K562 (cell line): ENCODE results near the gene SLC5A2. TPM values are rescaled to one million over a fixed set of nuclear protein-coding genes. Genes with fewer than 3 reads are reported as not detected.
"Not testable (repeated sequence)": the region's sequence is repeated elsewhere in the genome, so short reads cannot be mapped to it uniquely, and the experiment has no call there.

Source experiments
- ATAC-seq: fragments of 200-7000 bp; cut with Tn5 transposase; 3 replicates; pipeline ENCODE4 v1.9.1; 2020; ENCODE audit warnings: moderate library complexity
- BruUV-seq: library from RNA; stranded (reverse); fragments of 400-500 nt; replicated peaks from 2 replicates; lab custom pipeline; 2021; lab: Mats Ljungman, UMichigan
- CTCF ChIA-PET: fragments of 300-600 bp; formaldehyde crosslinking; extraction: SDS; loops from one replicate; lab custom pipeline; 2021; ENCODE audit warnings: low intra/inter-chr PET ratio; lab: Yijun Ruan, JAX
- POLR2A ChIA-PET: fragments of 300-600, 350-650 bp; sonication (Branson Sonifier 250); formaldehyde crosslinking; extraction: SDS; loops from one replicate; lab custom pipeline; 2021; ENCODE audit warnings: antibody characterized with exemption, inconsistent platforms; lab: Yijun Ruan, JAX
- DNase-seq, 4 experiments: peaks; one replicate each; pipeline versions ENCODE4 v3.0.0 to v3.0.0-alpha.2; 2011 to 2018; ENCODE audit warnings: low spot score in 3 of 4, mixed read lengths in 3 of 4; ENCODE audit errors: extremely low read depth in 1 of 4
- FAIRE-seq: peaks from 2 replicates; lab custom pipeline; 2011; peaks lifted over from hg19 to GRCh38; lab: Jason Lieb, UNC
- H2AFZ ChIP-seq: 2 replicates; pipeline ENCODE4 v1.6.0; 2011; ENCODE audit warnings: low read depth, low read length, control low read depth, inconsistent platforms
- H3K27ac ChIP-seq: fragments of 200-600 bp; 3 replicates; pipeline ENCODE4 v1.8.0; 2011; ENCODE audit warnings: low read depth, mild to moderate bottlenecking, control low read depth, inconsistent platforms, low read length, moderate library complexity, mixed read lengths; ENCODE audit errors: extremely low read depth
- H3K27me3 ChIP-seq, 2 experiments: fragments of 300-600 bp in 1 of 2; 2 replicates in 1 of 2; 3 replicates in 1 of 2; pipeline versions ENCODE4 v1.6.0 to v1.8.0; 2011; ENCODE audit warnings: inconsistent platforms in 2 of 2, low read length in 2 of 2, mild to moderate bottlenecking in 1 of 2, mixed read lengths in 1 of 2, moderate library complexity in 1 of 2; ENCODE audit not compliant: control insufficient read depth in 2 of 2, insufficient read depth in 2 of 2
- H3K36me3 ChIP-seq: fragments of 300-600 bp; 3 replicates; pipeline ENCODE4 v1.8.0; 2011; ENCODE audit warnings: mild to moderate bottlenecking, low read length, inconsistent platforms; ENCODE audit not compliant: control insufficient read depth, insufficient read depth
- H3K4me1 ChIP-seq, 2 experiments: fragments of 200-600 bp in 1 of 2; replicated peaks in 1 of 2; 2 replicates in 1 of 2; 3 replicates in 1 of 2; pipeline versions ENCODE4 v1.5.1 to v1.8.0; 2011; ENCODE audit warnings: inconsistent platforms in 2 of 2, low read length in 2 of 2, mild to moderate bottlenecking in 1 of 2, mixed read lengths in 1 of 2, moderate library complexity in 1 of 2; ENCODE audit not compliant: control insufficient read depth in 2 of 2, insufficient read depth in 2 of 2
- H3K4me2 ChIP-seq: 2 replicates; pipeline ENCODE4 v1.6.1; 2011; ENCODE audit warnings: low read length, control low read depth, inconsistent platforms, mixed read lengths; ENCODE audit not compliant: insufficient read depth
- H3K4me3 ChIP-seq: fragments of 200-600 bp; sonication (generic), shearing (Covaris generic); 2 replicates; pipeline ENCODE4 v1.5.1; 2016; ENCODE audit warnings: control low read depth, inconsistent platforms
- H3K79me2 ChIP-seq: fragments of 200-600 bp; 3 replicates; pipeline ENCODE4 v1.8.0; 2011; ENCODE audit warnings: low read length, inconsistent platforms; ENCODE audit not compliant: control insufficient read depth, insufficient read depth
- H3K9ac ChIP-seq, 2 experiments: 2 replicates each; pipeline versions ENCODE4 v1.6.0 to v1.6.1; 2011; ENCODE audit warnings: low read depth in 2 of 2, low read length in 2 of 2, control low read depth in 1 of 2, inconsistent platforms in 1 of 2, mild to moderate bottlenecking in 1 of 2, mixed read lengths in 1 of 2; ENCODE audit not compliant: insufficient read depth in 1 of 2
- H3K9me1 ChIP-seq: one replicate; pipeline ENCODE4 v1.6.0; 2011; ENCODE audit warnings: inconsistent platforms, mild to moderate bottlenecking, low read length, moderate library complexity; ENCODE audit not compliant: control insufficient read depth, insufficient read depth
- H3K9me3 ChIP-seq: replicated peaks from 2 replicates; pipeline ENCODE4 v1.5.1; 2011; ENCODE audit warnings: low read depth, low read length, inconsistent platforms; ENCODE audit not compliant: control insufficient read depth, insufficient read depth
- H4K20me1 ChIP-seq: replicated peaks from 2 replicates; pipeline ENCODE4 v1.6.1; 2011; ENCODE audit warnings: low read length, inconsistent platforms, mixed read lengths; ENCODE audit not compliant: control insufficient read depth, insufficient read depth
- BACH1 ChIP-seq: fragments of 200-800 bp; sonication (Bioruptor generic); IDR thresholded peaks from 2 replicates; pipeline ENCODE4 v1.6.1; 2016; ENCODE audit warnings: missing genetic modification characterization, missing compliant biosample characterization
- E4F1 ChIP-seq: fragments of 250-450 bp; sonication (Bioruptor Pico); IDR thresholded peaks from 2 replicates; pipeline ENCODE4 v1.5.0; 2021; ENCODE audit warnings: mild to moderate bottlenecking, borderline replicate concordance
- HDAC3 ChIP-seq: fragments of 450-650 bp; IDR thresholded peaks from 2 replicates; pipeline ENCODE4 v1.6.1; 2018; ENCODE audit warnings: borderline replicate concordance, mild to moderate bottlenecking, moderate library complexity; ENCODE audit not compliant: partially characterized antibody
- MNT ChIP-seq, 2 experiments: fragments of 450-650 bp; conservative IDR thresholded peaks; 2 replicates each; pipeline ENCODE4 v1.6.1; 2017; ENCODE audit warnings: mild to moderate bottlenecking in 2 of 2, moderate library complexity in 2 of 2
- NR2C2 ChIP-seq, 2 experiments: fragments of 200-800 bp in 1 of 2; sonication (Bioruptor generic) in 1 of 2; sonication (generic) in 1 of 2; formaldehyde crosslinking in 1 of 2; IDR thresholded peaks; 2 replicates each; pipeline versions ENCODE4 v1.6.1 to v1.8.0; 2016 to 2022; ENCODE audit warnings: mild to moderate bottlenecking in 1 of 2, missing compliant biosample characterization in 1 of 2, missing genetic modification characterization in 1 of 2, missing genetic modification reagents in 1 of 2
- POLR2A ChIP-seq: fragments of 450-650 bp; conservative IDR thresholded peaks from 2 replicates; pipeline ENCODE4 v1.6.1; 2016
- TAF9B ChIP-seq: fragments of 450-650 bp; IDR thresholded peaks from 2 replicates; pipeline ENCODE4 v1.6.1; 2018; ENCODE audit warnings: mild to moderate bottlenecking; ENCODE audit not compliant: partially characterized antibody
- WGBS: fragments of 100-300 bp; shearing (Covaris generic); methylation state at CpG from one replicate; pipeline ENCODE4 v1.1.6; 2016; ENCODE audit warnings: low coverage, mixed read lengths; ENCODE audit not compliant: insufficient coverage; ENCODE audit errors: missing lambda C conversion rate; 5-methylcytosine and 5-hydroxymethylcytosine counted together
- in situ Hi-C: fragments of 300-500 bp; cut with MboI; formaldehyde crosslinking; loops from 4 replicates; pipeline ENCODE4 v1.15.0; 2018; ENCODE audit warnings: inconsistent platforms, mixed read lengths
- intact Hi-C: fragments of 100-400 bp; cut with micrococcal nuclease; formaldehyde crosslinking; loops from 2 replicates; pipeline ENCODE4 v1.14.2; 2022
- polyA plus RNA-seq, 8 experiments: library from polyadenylated mRNA; depleted of rRNA in 4 of 8; stranded (reverse) in 5 of 8; unstranded in 3 of 8; fragments of >200 nt; fragmentation: Nextera tagmentation in 2 of 8; fragmentation: Illumina TruSeq in 1 of 8; extraction: Ambion mirVana in 2 of 8; extraction: Trizol in 1 of 8; gene quantifications; 2 replicates each; pipeline versions ENCODE4 v1.2.1 to v1.2.3, GENCODE V29; 2011 to 2014; ENCODE audit warnings: inconsistent platforms in 1 of 8, missing spikeins in 1 of 8
- total RNA-seq, 7 experiments: library from RNA; depleted of rRNA in 6 of 7; stranded (reverse); fragments of >200 nt in 6 of 7; fragmentation: Illumina TruSeq in 2 of 7; extraction: Trizol in 2 of 7; gene quantifications; 2 replicates each; pipeline versions ENCODE4 v1.2.1 to v1.2.3, GENCODE V29; 2011 to 2021; ENCODE audit warnings: low replicate concordance in 1 of 7

SLC5A2 gene
- total and polyA plus RNA-seq, 9 of the 15 experiments (the other 6 are each of a cell fraction or from before 2014, with no cell fraction given) = 0.07 to 2.7 (median 2.2) TPM; not detected in 6

- WGBS = 63% methylated on average over 6 of the region's 6 CpGs
- POLR2A ChIA-PET = no interaction called here
- no peak overlapping the region for H3K4me3 ChIP-seq
Observed at GRCh38 chr16:31522071-31522470, 39.1 kb downstream of the SLC5A2 start.

GRCh38 chr16:31523768-31524167 lies 40.8 kb downstream of the SLC5A2 start:
- H3K36me3 ChIP-seq, H3K9me3 ChIP-seq, H3K27me3 ChIP-seq, FAIRE-seq, H3K79me2 ChIP-seq, H4K20me1 ChIP-seq, H3K4me2 ChIP-seq, H3K9me1 ChIP-seq, H3K27ac ChIP-seq, CTCF ChIA-PET, BruUV-seq, H3K9ac ChIP-seq, in situ Hi-C loops, H3K4me3 ChIP-seq, POLR2A ChIA-PET: not testable (repeated sequence)
- Histone ChIP-seq H2AFZ (peak overlapping the region; percentile 95), H3K4me1 (peaks cover 20 to 39% of the 10 kb centered on the region in 2 experiments; a peak in 4 of 5 replicates)
- peak; percentile 61 for ATAC-seq
- DNase-seq = peak in 1 of 4 experiments; percentile 23
- intact Hi-C loops = loop anchor here (5.0 kb wide), 1 partner anchor 51 kb away; the partner anchor contains the start of gene TGFB1I1
- 19% methylated on average over 3 of the region's 6 CpGs for WGBS

More at GRCh38 chr16:31522071-31522470, 39.1 kb downstream of the SLC5A2 start:
- Histone ChIP-seq H3K9me1 (no peaks in the 10 kb centered on the region), H3K9ac (peak overlapping the region in 1 of 2 experiments; percentile 65; a peak in 1 of 4 replicates), H3K9me3 (no peaks in the 10 kb centered on the region), H3K4me1 (peaks cover 16 to 26% of the 10 kb centered on the region in 2 experiments; a peak in 4 of 5 replicates), H3K27ac (peak overlapping the region; percentile 36; the same call in 1 of the 3 replicates), H4K20me1 (no peaks in the 10 kb centered on the region), H3K36me3 (no peaks in the 10 kb centered on the region), H3K27me3 (no peaks in the 10 kb centered on the region)
- FAIRE-seq = no peak
- intact Hi-C loops = loop anchor here (5.0 kb wide), 1 partner anchor 50 kb away; the partner anchor contains the start of gene TGFB1I1
- no peak for TF ChIP-seq BACH1 (tag)
- TF ChIP-seq E4F1 (CRISPR knock-in tag) = no peak
- no peak for TF ChIP-seq NR2C2 (CRISPR knock-in tag; IDR thresholded peaks at IDR 0.05)
- no peak for TF ChIP-seq NR2C2 (tag; IDR thresholded peaks at IDR 0.05)
- TF ChIP-seq HDAC3 = no peak
- TF ChIP-seq TAF9B = no peak
- no peak for TF ChIP-seq POLR2A
- no peak for TF ChIP-seq MNT (conservative IDR thresholded peaks at IDR 0.05)
- TF ChIP-seq, all 486 proteins: peak for 0
- ATAC-seq (peak; percentile 21; the same call in 1 of the 3 replicates), DNase-seq (peak in 1 of 4 experiments; percentile 23)
- Histone ChIP-seq H3K4me2 (no peak overlapping the region), H3K79me2 (no peaks in the 10 kb centered on the region), H2AFZ (peak overlapping the region; percentile 85)
- BruUV-seq = no TSS peak
- in situ Hi-C loops = no loop called here
- CTCF ChIA-PET = no interaction called here
